Lower leg skin (tissue), 3 donors: ENCODE results near the gene PLEKHJ1.
"Not testable (repeated sequence)": the region's sequence is repeated elsewhere in the genome, so short reads cannot be mapped to it uniquely, and the experiment has no call there.

Experiments
- CTCF ChIP-seq, 3 donors: fragments of 450-650 bp; IDR thresholded peaks; one replicate each; pipeline ENCODE4 v1.5.1; 2016; ENCODE audit warnings: antibody characterized with exemption in 3 of 3, mild to moderate bottlenecking in 3 of 3, moderate library complexity in 2 of 3
- POLR2A ChIP-seq, 2 donors: fragments of 450-650 bp; IDR thresholded peaks; one replicate each; pipeline ENCODE4 v1.6.1; 2016 to 2017; ENCODE audit warnings: antibody characterized with exemption in 2 of 2, mild to moderate bottlenecking in 1 of 2, moderate library complexity in 1 of 2

GRCh38 chr19:2200624-2201294, 35.4 kb downstream of the PLEKHJ1 start:
- not testable (repeated sequence) for TF ChIP-seq CTCF, POLR2A (IDR thresholded peaks at IDR 0.05)
